SK-N-SH (cell line): Measurements from ENCODE around the gene ZNF627.
"Not testable (repeated sequence)": the region's sequence is repeated elsewhere in the genome, so short reads cannot be mapped to it uniquely, and the experiment has no call there.

ENCODE experiments used
- CHD2 ChIP-seq: fragments of 150-350 bp; IDR thresholded peaks from 2 replicates; pipeline ENCODE4 v1.6.1; 2018; ENCODE audit warnings: low read length; ENCODE audit not compliant: partially characterized antibody
- CTCF ChIP-seq: fragments of 200-600 bp; sonication (generic); IDR thresholded peaks from 2 replicates; pipeline ENCODE4 v1.6.1; 2017; ENCODE audit warnings: antibody characterized with exemption, mild to moderate bottlenecking, moderate library complexity
- EP300 ChIP-seq, 2 experiments: IDR thresholded peaks; 2 replicates each; pipeline versions ENCODE4 v1.4.0 to v1.6.1; 2012; ENCODE audit warnings: borderline replicate concordance in 1 of 2, low read depth in 1 of 2, low read length in 1 of 2
- EZH2phosphoT487 ChIP-seq: fragments of 200-600 bp; sonication (generic); IDR thresholded peaks from 2 replicates; pipeline ENCODE4 v1.6.1; 2017; ENCODE audit warnings: low read depth, mixed run types, mild to moderate bottlenecking, antibody characterized with exemption, moderate library complexity, borderline replicate concordance
- MXI1 ChIP-seq: IDR thresholded peaks from 2 replicates; pipeline ENCODE4 v1.6.1; 2012; ENCODE audit warnings: mild to moderate bottlenecking, low read depth, low read length, improper control_type of control experiment
- NFIC ChIP-seq: IDR thresholded peaks from 2 replicates; pipeline ENCODE4 v1.4.0; 2012; ENCODE audit warnings: borderline replicate concordance
- RAD21 ChIP-seq: IDR thresholded peaks from 2 replicates; pipeline ENCODE4 v1.6.1; 2012; ENCODE audit warnings: mild to moderate bottlenecking, low read length
- RFX5 ChIP-seq: IDR thresholded peaks from 2 replicates; pipeline ENCODE4 v1.6.1; 2012; ENCODE audit warnings: mild to moderate bottlenecking, improper control_type of control experiment, low read length
- RXRA ChIP-seq: IDR thresholded peaks from 2 replicates; pipeline ENCODE4 v1.4.0; 2012; ENCODE audit warnings: low read depth, mild to moderate bottlenecking, borderline replicate concordance
- SIN3A ChIP-seq: IDR thresholded peaks from 2 replicates; pipeline ENCODE4 v1.6.1; 2012; ENCODE audit warnings: low read depth, mild to moderate bottlenecking, low read length, moderate library complexity, borderline replicate concordance
- TCF12 ChIP-seq: IDR thresholded peaks from 2 replicates; pipeline ENCODE4 v1.4.0; 2012
- YY1 ChIP-seq: IDR thresholded peaks from 2 replicates; pipeline ENCODE4 v1.4.0; 2012; ENCODE audit warnings: low read depth, mild to moderate bottlenecking

- not testable (repeated sequence) for TF ChIP-seq NFIC; CHD2; EP300 (IDR thresholded peaks at IDR 0.05; ENCODE audit: borderline replicate concordance in 1 of 2, low read depth in 1 of 2, low read length in 1 of 2); CTCF; RXRA; RAD21; TCF12; MXI1; YY1; RFX5; SIN3A; EZH2phosphoT487
These were observed 31.7 kb upstream of the ZNF627 start for GRCh38 chr19:11565649-11565980.
